ENCODE data around the gene SETBP1.

SETBP1 gene

GRCh38 chr18:44911260-44911659 lies 230.6 kb downstream of the SETBP1 start:
- TF ChIP-seq CTCF (IDR thresholded peaks at IDR 0.05; ENCODE audit: low read depth, low read length, missing control alignments), result no peak
- no peak for DNase-seq (ENCODE audit: low read depth)
- no peak overlapping the region for H3K4me3 ChIP-seq (ENCODE audit: low read depth, low read length)

- no peak for TF ChIP-seq CTCF (IDR thresholded peaks at IDR 0.05; ENCODE audit: low read depth, low read length, missing control alignments)
- DNase-seq (ENCODE audit: low read depth), result peak; percentile 22
- no peak overlapping the region for H3K4me3 ChIP-seq (ENCODE audit: low read depth, low read length)
Observed at GRCh38 chr18:44911773-44912172, 231.1 kb downstream of the SETBP1 start.

- no peak overlapping the region for H3K4me3 ChIP-seq (ENCODE audit: low read depth, low read length)
- DNase-seq (ENCODE audit: low read depth), result no peak
- TF ChIP-seq CTCF (IDR thresholded peaks at IDR 0.05; ENCODE audit: low read depth, low read length, missing control alignments), result no peak
Observed at GRCh38 chr18:44912740-44913478, 232.2 kb downstream of the SETBP1 start.

GRCh38 chr18:44914028-44914427 lies 233.3 kb downstream of the SETBP1 start:
- no peak for TF ChIP-seq CTCF (IDR thresholded peaks at IDR 0.05; ENCODE audit: low read depth, low read length, missing control alignments)
- no peak for DNase-seq (ENCODE audit: low read depth)
- H3K4me3 ChIP-seq (ENCODE audit: low read depth, low read length), result no peak overlapping the region

GRCh38 chr18:44915213-44915612 lies 234.5 kb downstream of the SETBP1 start:
- H3K4me3 ChIP-seq (ENCODE audit: low read depth, low read length), result no peak overlapping the region
- no peak for DNase-seq (ENCODE audit: low read depth)
- TF ChIP-seq CTCF (IDR thresholded peaks at IDR 0.05; ENCODE audit: low read depth, low read length, missing control alignments), result no peak

- no peak overlapping the region for H3K4me3 ChIP-seq (ENCODE audit: low read depth, low read length)
- no peak for DNase-seq (ENCODE audit: low read depth)
- TF ChIP-seq CTCF (IDR thresholded peaks at IDR 0.05; ENCODE audit: low read depth, low read length, missing control alignments), result no peak
Observed at GRCh38 chr18:44915661-44916060, 235.0 kb downstream of the SETBP1 start.

Data from GM12864 (cell line).